ENCODE data around the gene SMAD4. TPM values are rescaled to one million over a fixed set of nuclear protein-coding genes. Genes with fewer than 3 reads are reported as not detected.
"Not testable (repeated sequence)": the region's sequence is repeated elsewhere in the genome, so short reads cannot be mapped to it uniquely, and the experiment has no call there.

The SMAD4 gene
- total RNA-seq, 1 experiment from 2014 or later = 61.3 TPM

DNA sequence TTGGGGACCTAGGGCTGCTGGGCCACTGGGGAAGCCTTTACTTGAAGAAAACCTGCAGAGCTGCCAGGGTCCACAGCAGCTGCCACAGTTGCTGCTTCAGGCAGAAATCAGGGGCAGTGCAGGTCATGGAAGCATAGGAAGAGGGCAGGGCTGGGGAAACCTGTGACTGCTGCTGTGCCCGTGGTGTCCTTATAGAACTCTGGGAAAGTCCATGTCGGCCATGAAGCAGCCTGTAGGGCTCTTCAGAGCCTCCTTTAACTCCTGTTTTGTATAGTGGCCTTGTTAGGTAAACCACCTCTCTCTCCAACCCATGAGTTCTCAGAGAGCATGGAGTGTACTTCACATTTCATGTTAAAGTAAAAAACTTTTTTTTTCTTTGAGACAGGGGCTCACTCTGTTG, 62.1 kb downstream of the SMAD4 start:
- Histone ChIP-seq H3K27me3 (ENCODE audit: control insufficient read depth, insufficient read depth, low read length) (no peaks in the 10 kb centered on the region), H3K36me3 (ENCODE audit: control insufficient read depth, insufficient read depth, low read length) (no peaks in the 10 kb centered on the region), H3K27ac (ENCODE audit: low read length) (no peak overlapping the region), H3K4me3 (ENCODE audit: low read depth in 2 of 2, low read length in 2 of 2) (no peak overlapping the region), H3K4me1 (ENCODE audit: control insufficient read depth, insufficient read depth, low read length) (no peaks in the 10 kb centered on the region), H3K9me3 (ENCODE audit: control insufficient read depth, insufficient read depth, low read depth, low read length) (no peaks in the 10 kb centered on the region; the same call in 1 of the 2 replicates)
- TF ChIP-seq, protein P1, sequence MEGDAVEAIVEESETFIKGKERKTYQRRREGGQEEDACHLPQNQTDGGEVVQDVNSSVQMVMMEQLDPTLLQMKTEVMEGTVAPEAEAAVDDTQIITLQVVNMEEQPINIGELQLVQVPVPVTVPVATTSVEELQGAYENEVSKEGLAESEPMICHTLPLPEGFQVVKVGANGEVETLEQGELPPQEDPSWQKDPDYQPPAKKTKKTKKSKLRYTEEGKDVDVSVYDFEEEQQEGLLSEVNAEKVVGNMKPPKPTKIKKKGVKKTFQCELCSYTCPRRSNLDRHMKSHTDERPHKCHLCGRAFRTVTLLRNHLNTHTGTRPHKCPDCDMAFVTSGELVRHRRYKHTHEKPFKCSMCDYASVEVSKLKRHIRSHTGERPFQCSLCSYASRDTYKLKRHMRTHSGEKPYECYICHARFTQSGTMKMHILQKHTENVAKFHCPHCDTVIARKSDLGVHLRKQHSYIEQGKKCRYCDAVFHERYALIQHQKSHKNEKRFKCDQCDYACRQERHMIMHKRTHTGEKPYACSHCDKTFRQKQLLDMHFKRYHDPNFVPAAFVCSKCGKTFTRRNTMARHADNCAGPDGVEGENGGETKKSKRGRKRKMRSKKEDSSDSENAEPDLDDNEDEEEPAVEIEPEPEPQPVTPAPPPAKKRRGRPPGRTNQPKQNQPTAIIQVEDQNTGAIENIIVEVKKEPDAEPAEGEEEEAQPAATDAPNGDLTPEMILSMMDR (IDR thresholded peaks at IDR 0.05) = no peak
- TF ChIP-seq TCF7L2 (IDR thresholded peaks at IDR 0.05; ENCODE audit: low read depth, low read length) = no peak
- TF ChIP-seq SIN3A (IDR thresholded peaks at IDR 0.05; ENCODE audit: borderline replicate concordance, insufficient read depth, low read depth, low read length) = no peak
- TF ChIP-seq, protein P2, sequence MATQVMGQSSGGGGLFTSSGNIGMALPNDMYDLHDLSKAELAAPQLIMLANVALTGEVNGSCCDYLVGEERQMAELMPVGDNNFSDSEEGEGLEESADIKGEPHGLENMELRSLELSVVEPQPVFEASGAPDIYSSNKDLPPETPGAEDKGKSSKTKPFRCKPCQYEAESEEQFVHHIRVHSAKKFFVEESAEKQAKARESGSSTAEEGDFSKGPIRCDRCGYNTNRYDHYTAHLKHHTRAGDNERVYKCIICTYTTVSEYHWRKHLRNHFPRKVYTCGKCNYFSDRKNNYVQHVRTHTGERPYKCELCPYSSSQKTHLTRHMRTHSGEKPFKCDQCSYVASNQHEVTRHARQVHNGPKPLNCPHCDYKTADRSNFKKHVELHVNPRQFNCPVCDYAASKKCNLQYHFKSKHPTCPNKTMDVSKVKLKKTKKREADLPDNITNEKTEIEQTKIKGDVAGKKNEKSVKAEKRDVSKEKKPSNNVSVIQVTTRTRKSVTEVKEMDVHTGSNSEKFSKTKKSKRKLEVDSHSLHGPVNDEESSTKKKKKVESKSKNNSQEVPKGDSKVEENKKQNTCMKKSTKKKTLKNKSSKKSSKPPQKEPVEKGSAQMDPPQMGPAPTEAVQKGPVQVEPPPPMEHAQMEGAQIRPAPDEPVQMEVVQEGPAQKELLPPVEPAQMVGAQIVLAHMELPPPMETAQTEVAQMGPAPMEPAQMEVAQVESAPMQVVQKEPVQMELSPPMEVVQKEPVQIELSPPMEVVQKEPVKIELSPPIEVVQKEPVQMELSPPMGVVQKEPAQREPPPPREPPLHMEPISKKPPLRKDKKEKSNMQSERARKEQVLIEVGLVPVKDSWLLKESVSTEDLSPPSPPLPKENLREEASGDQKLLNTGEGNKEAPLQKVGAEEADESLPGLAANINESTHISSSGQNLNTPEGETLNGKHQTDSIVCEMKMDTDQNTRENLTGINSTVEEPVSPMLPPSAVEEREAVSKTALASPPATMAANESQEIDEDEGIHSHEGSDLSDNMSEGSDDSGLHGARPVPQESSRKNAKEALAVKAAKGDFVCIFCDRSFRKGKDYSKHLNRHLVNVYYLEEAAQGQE (IDR thresholded peaks at IDR 0.05; ENCODE audit: insufficient read depth in 1 of 2, low read depth in 2 of 2, low read length in 1 of 2) = no peak
- no peak for TF ChIP-seq POLR2AphosphoS5 (IDR thresholded peaks at IDR 0.05; ENCODE audit: low read depth, low read length)
- intact Hi-C loops (cut with micrococcal nuclease; ENCODE audit: unreplicated experiment) = no loop called here
- CTCF ChIA-PET = no interaction called here
- POLR2A ChIA-PET = no interaction called here
- BruUV-seq (replicated peaks) = no TSS peak
- ATAC-seq = no peak; the same call in 1 of the 2 replicates
- in situ Hi-C loops (cut with HindIII; ENCODE audit: low pct_unique_long_range_greater_than_20kb, low sequenced_read_pairs) = no loop called here
- no peak for DNase-seq (ENCODE audit: low read depth, low spot score)

GRCh38 chr18:51092967-51093366, 63.0 kb downstream of the SMAD4 start:
- CTCF ChIA-PET; intact Hi-C loops (cut with micrococcal nuclease; ENCODE audit: unreplicated experiment): not testable (repeated sequence)

DNA sequence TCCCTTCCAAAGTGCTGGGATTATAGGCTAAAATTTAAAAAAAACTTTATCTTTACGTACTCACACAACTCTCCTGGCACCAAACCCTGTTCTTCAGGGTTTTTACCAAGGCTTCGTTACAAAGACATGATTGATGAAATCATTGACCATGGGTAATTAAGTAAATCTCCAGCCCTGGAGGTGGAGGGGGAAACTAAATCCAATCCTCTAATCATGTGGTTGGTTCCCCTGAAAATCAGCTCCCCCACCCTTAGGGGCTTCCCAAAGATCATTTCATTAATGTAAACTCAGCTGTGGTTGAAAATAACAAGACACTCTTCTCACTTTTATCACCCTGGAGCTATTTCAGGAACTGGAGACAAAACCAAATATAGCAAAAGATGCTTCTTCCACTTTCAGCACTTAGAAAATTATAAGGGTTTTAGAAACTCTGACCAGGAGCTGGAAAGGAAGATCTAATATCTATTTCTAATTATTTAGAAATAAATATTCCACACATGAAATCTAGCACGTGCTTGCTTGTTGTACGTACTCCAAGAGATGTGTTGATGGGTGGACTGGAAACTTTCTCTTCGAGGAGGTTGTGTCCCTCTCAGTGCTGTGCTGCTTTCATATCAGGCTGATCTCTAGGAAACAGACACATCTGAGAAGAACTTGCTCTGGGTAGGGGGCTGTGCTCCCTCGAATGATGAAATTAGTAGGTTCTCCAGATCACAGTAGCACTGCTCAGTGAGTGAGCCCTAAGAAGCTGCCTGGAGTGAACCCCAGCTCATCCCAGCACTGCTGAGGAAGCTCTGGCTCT, 67.2 kb downstream of the SMAD4 start:
- in situ Hi-C loops (cut with HindIII; ENCODE audit: low pct_unique_long_range_greater_than_20kb, low sequenced_read_pairs) = no loop called here
- H3K4me3 ChIP-seq (ENCODE audit: low read depth in 2 of 2, low read length in 2 of 2) = no peak overlapping the region
- ATAC-seq = no peak

More at GRCh38 chr18:51092967-51093366, 63.0 kb downstream of the SMAD4 start:
- DNase-seq (ENCODE audit: low read depth, low spot score); H3K9me3 ChIP-seq (ENCODE audit: control insufficient read depth, insufficient read depth, low read depth, low read length); POLR2A ChIA-PET; ATAC-seq; in situ Hi-C loops (cut with HindIII; ENCODE audit: low pct_unique_long_range_greater_than_20kb, low sequenced_read_pairs); H3K4me3 ChIP-seq (ENCODE audit: low read depth in 2 of 2, low read length in 2 of 2); H3K27me3 ChIP-seq (ENCODE audit: control insufficient read depth, insufficient read depth, low read length); H3K36me3 ChIP-seq (ENCODE audit: control insufficient read depth, insufficient read depth, low read length); H3K27ac ChIP-seq (ENCODE audit: low read length); H3K4me1 ChIP-seq (ENCODE audit: control insufficient read depth, insufficient read depth, low read length); BruUV-seq (replicated peaks): not testable (repeated sequence)

More for the DNA sequence above, 67.2 kb downstream of the SMAD4 start:
- ChIA-PET CTCF (no interaction called here), POLR2A (no interaction called here)
- no peak overlapping the region for H3K27ac ChIP-seq (ENCODE audit: low read length)
- DNase-seq (ENCODE audit: low read depth, low spot score) = no peak
- no TSS peak for BruUV-seq (replicated peaks)
- H3K9me3 ChIP-seq (ENCODE audit: control insufficient read depth, insufficient read depth, low read depth, low read length) = no peaks in the 10 kb centered on the region
- intact Hi-C loops (cut with micrococcal nuclease; ENCODE audit: unreplicated experiment) = no loop called here
- no peaks in the 10 kb centered on the region for H3K36me3 ChIP-seq (ENCODE audit: control insufficient read depth, insufficient read depth, low read length)
- no peaks in the 10 kb centered on the region for H3K4me1 ChIP-seq (ENCODE audit: control insufficient read depth, insufficient read depth, low read length)
- TF ChIP-seq TCF7L2 (IDR thresholded peaks at IDR 0.05; ENCODE audit: low read depth, low read length) = no peak
- TF ChIP-seq, protein P1 (IDR thresholded peaks at IDR 0.05) = no peak
- TF ChIP-seq, protein P2 (IDR thresholded peaks at IDR 0.05; ENCODE audit: insufficient read depth in 1 of 2, low read depth in 2 of 2, low read length in 1 of 2) = no peak
- no peak for TF ChIP-seq SIN3A (IDR thresholded peaks at IDR 0.05; ENCODE audit: borderline replicate concordance, insufficient read depth, low read depth, low read length)
- no peak for TF ChIP-seq POLR2AphosphoS5 (IDR thresholded peaks at IDR 0.05; ENCODE audit: low read depth, low read length)
- no peaks in the 10 kb centered on the region for H3K27me3 ChIP-seq (ENCODE audit: control insufficient read depth, insufficient read depth, low read length)
